Retina (tissue), 1 donor: ENCODE data around the gene KCNAB1.
"Not testable (repeated sequence)": the region's sequence is repeated elsewhere in the genome, so short reads cannot be mapped to it uniquely, and the experiment has no call there.

Experiments
- DNase-seq: peaks from one replicate; pipeline ENCODE4 v3.0.0-alpha.2; 2016

KCNAB1 gene

DNA sequence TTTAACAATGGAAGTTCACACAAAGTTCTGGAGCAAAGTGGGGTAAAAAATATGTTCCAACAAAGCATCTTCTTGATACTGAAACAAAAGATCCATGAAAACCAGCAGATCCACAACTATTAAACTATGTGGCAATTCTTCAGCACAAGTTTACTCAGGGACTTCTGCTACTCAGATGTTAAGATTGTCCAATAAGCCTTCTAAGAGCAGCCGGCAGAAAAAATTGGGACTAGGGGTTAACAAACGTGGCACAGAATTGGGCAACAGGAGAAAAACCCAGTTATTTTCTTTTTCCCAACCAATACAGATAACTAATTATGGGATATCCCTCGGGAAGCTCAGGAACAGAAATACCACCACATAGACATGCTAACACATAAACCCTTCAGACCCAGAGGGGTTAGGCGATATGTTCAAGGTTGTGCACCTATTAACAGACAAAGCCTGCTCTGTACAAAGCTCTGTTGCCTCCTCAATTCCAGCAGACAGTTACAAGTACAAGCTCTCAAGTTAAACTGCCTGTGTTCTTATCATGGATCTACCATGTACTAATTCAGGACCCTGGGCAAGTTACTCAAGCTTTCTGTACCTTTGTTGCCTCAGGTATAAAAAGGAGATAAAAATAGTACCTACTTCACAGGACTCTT lies 427.8 kb downstream of the KCNAB1 start:
- DNase-seq, result no peak

DNA sequence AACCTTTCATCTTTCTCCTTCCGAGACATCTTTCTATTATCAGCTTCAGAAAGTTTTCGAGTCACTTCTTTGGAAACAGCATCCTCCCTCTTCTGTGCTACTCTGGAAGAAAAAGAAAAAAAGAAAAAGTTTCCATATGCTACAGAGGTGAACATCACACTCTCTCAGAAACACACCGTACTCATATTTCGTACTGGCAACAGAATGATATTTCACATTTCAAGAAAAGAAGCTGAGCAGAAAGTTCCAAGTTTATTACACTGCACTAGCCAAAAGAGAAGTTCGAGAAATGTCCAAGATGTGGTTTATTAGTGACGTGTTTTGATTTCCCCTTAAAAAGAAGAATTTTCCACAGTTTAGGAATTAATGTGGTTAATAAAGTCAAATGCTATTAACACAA lies 428.5 kb downstream of the KCNAB1 start:
- no peak for DNase-seq

DNA sequence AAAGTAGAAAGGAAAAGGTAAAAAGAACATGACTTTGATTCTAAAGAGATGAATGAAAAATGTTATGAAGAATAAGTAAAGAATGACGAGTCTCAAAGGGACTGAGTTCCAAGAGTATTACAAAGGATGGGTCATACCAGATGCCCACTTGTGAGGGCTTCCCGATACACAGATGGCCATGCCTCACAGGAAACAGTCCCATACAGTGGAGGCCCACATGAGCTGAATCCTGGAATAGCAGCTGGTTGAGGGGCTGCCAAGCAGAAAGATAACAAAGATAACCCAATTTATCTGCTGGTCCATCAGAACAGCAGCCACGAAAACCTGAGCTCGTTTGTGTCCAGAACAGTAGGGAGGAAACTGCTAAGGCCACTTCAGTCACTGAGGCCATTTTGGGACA lies 430.9 kb downstream of the KCNAB1 start:
- DNase-seq, result no peak

DNA sequence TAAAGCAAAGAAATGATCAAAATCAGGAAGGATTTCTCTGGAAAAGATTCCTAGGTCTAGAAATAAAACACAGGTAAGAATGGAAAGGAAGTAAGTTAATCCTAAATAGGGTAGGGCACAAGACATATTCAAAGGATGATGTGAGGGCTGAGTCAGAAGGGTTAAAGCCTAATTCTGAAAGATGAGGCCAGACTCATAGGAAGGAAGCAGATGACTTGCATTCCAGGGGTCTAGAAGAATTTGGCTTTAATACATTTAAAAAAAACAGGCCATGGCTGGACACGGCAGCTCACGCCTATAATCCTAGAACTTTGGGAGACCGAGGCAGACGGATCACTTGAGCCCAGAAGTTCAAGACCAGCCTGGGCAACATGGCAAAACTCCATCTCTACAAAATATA lies 431.4 kb downstream of the KCNAB1 start:
- DNase-seq, result no peak

DNA sequence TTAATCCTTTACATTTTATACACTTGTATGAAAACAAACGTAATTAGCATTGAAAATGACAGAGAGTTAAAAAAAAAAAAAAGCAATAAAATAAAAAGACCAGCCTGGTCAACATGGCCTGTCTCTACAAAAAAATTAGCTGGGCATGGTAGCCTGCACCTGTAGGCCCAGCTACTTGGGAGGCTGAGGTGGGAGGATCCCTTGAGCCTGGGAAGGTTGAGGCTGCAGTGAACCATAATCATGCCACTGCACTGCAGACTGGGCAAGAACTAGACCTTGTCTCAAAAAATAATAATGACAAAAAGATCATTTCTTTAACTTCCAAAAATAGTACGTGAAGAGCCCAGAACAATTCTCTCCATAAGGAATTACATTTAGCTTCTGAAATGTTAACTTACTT lies 432.6 kb downstream of the KCNAB1 start:
- DNase-seq, result no peak

DNA sequence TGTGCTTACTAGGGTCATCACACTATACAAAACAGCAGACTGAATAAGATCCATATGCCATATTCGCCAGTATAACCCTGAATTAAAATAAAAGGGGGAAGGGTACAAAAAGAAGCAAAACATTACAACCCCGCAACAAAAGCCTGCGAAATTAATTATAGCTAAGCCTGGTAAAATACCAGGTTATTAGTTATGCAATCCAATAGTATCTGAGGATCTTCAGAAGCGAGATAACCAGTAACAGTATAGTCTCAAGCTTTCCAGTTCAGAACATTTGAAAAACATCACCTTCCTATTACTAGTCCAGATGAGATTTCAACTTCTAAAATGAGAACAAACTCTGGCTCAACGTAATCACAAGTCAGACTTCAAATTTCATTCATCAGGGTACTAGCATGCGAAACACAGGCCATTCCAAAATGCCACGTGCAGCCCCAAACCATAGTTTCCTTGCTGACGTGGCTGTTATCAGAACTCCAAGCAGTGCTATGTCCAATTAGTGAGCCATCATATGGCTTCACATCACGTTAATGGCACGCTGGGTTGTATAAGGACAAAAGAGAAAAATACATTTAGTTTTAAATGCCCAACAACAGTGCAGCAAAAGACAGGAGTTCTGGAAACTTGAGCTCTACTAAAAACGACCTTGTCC lies 433.5 kb downstream of the KCNAB1 start:
- peak; percentile 19 for DNase-seq

DNA sequence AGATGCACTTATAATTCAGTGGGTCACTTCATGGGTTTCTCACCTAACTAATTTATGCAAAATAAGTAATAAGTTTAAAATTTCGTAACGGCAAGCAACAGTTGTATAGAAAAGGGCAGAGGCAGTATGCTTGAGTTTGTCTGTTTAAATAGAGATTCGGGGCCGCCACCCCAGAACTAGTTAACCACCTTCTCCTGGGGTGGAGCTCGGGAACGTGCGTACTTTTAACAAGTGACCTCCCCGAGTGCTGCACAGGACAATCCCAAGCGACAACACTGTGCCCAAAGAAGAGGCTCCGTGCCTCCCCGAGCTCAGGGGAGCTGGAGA lies 434.1 kb downstream of the KCNAB1 start:
- DNase-seq, result no peak

DNA sequence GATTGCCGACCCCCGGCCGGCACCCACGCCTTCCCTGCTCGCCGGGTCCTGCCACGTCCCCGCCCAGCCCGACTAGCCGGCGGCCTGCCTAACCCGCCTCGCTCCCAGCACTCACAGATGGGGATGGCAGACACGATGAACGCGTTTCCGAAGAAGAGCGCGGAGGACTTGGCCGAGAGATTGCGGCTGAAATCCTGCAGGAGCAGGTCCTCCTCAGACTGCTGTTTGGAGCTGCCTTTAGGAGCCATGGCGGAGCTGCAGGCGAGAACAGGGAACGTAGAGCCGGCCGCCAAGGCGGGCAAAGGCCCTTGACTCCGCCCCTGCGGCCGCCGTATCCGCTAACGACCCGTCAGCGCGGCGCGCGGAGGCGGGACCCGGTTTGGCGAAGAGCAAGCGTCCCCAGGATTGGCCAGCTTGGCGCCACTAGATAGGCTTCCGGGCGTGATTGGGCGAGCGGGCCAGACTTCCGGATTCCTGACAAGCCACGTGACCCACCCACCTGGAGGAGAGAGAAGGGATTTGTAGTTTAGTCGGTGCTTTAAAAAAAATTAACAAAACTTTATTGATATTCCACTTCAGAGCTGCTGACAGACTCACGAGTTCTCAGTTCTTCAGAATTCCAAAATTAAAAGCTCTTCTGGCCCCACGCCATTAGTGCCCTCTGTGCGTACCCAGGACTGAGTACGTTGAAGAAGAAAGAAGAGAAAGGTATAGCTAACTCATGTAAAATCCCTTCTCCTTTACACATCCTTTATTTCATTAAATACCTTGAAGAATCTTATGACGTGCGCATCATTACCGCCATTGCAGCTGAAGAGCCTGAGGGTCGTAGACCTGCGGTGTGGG lies 434.7 kb downstream of the KCNAB1 start, which contains the start of gene SSR3:
TSS of gene SSR3 (minus strand) at position 276 of the 846 bp plus-strand sequence. CDS start at position 248, 28 bp downstream.
- peak; percentile 97 for DNase-seq

DNA sequence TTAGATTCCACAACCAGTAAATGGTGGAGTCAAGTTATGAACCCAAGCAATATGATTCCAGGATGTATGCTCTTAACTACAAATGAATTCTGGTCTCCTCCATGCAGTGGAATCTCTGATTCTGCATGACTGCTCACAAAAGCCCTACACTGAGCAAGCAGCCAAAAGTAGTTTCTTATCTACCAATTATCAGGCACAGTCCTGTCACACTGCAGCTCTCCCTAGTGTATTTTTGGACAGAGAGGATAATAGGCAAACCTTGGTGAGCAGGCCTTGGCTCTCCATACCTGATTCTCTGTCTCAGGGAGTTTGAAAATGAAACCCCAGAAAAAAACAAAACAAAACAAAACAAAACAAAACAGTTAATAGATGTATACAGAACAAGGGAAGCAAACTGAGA lies 438.0 kb downstream of the KCNAB1 start:
- no peak for DNase-seq

DNA sequence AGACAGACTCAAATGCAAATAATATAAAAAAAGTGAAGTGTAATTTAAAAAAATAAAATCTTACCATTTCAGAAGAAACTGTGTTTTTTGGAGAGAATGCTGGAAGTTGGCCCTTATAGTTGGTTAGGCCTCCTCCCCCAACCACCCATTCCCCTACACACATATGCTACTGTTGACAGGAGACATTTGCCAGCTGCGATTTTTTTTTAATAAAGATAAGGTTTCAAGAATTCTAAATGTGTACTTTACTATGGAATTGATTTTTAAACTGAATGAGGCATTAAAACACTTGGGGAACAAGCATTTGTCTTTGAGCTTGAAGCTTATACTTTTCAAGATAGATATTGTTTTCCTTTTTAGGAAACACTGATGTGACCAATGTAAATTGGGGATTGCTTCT lies 438.9 kb downstream of the KCNAB1 start:
- no peak for DNase-seq

DNA sequence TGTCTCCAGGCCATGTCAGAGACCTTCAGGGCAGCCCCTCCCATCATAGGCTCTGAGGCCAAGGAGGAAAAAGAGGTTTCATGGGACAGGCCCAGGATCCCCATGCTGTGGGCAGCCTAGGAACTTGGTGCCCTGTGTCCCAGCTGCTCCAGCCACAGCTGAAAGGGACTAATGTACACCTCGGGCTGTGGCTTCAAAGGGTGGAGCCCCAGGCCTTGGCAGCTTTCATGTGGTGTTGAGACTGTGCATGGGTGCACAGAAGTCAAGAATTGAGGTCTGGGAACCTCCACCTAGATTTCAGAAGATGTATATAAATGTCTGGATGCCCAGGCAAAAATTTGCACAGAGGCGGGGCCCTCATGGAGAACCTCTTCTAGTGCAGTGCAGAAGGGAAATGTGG lies 441.2 kb downstream of the KCNAB1 start:
- DNase-seq, result no peak

DNA sequence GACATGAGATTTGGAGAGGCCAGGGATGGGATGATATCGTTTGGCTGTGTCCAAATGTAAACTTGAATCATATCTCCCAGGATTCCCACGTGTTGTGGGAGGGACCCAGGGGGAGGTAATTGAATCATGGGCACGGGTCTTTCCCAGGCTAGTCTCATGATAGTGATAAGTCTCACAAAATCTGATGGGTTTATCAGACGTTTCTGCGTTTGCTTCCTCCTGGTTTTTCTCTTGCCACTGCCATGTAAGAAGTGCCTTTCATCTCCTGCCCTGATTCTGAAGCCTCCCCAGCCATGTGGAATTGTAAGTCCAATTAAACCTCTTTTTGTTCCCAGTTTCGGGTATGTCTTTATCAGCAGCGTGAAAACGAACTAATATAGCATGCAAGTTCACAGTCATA lies 442.1 kb downstream of the KCNAB1 start:
- DNase-seq, result not testable (repeated sequence)

DNA sequence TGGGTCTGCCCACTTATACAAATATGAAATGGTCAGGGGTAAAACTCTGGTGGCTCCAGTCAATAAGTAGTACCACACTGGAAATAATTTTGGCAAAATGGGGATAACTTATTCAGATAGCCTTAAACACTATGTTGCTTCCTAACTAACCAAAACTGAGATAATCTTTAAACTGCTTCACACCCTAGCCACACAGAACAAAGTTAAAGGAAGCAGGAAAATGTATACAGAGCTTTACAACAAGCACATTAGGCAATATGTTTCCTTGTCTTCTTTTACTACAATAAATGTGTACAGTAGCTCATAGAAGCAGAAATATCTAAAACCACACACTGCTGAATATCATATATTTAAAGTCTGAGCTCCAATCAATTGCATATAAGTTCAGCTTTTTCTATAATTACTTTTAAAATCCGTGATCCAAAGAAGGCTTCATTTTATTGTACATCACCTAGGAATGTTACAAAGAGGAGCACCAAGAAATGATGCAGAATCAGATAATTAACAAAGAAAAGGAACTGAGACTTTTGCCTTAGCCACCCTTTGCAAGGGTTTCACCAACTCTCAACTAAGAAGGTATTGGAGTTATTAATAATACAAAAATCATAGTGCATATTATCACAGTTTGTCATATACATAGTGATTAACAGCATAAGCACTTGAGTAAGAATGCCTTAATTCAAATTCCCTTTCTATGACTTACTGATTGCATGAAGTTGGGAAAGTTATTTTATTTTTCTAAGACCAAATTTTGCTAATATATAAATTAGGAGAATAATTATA lies 443.7 kb downstream of the KCNAB1 start:
- no peak for DNase-seq

DNA sequence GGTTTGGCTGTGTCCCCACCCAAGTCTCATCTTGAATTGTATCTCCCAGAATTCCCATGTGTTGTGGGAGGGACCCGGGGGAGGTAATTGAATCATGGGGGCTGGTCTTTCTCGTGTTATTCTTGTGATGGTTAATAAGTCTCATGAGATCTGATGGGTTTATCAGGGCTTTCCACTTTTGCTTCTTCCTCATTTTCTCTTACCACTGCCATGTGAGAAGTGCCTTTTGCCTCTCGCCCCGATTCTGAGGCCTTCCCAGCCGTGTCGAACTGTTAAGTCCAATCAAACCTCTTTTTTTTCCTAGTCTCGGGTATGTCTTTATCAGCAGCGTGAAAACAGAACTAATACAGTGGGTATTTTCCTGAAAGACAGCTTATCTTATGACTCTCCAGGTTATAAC lies 448.6 kb downstream of the KCNAB1 start:
- not testable (repeated sequence) for DNase-seq

DNA sequence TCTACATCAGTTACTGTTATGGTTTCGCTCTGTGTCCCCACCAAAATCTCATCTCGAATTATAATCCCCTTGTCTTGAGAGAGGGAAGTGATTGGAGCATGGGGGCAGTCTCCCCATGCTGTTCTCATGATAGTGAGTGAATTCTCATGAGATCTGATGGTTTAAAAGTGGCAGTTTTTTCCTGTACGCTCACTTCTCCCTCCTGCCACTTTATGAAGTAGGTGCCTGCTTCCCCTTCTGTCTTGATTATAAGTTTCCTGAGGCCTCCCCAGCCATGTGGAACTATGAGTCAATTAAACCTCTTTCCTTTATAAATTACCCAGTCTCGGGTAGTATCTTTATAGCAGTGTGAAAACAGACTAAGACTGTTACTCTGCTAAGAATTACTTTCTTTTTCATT lies 449.5 kb downstream of the KCNAB1 start:
- DNase-seq, result not testable (repeated sequence)

DNA sequence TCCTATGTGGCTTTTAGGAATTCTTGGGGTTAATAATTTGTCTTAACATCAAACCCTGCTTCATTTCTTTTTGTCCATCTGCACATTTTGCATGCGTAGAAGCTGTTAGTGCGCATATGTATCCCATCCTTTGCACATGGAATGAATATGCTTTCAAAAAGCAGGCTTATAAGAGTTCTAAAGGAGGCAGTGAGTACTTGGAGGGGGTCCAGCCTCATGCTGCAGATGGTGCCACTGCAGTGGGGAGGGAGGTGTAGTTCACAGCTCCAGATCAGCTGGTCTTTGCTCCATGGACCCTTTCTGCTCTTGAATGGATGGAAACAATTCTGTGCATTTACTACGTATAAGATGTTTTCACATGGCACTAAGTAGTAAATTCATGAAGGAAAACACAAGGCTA lies 455.3 kb downstream of the KCNAB1 start:
- no peak for DNase-seq

DNA sequence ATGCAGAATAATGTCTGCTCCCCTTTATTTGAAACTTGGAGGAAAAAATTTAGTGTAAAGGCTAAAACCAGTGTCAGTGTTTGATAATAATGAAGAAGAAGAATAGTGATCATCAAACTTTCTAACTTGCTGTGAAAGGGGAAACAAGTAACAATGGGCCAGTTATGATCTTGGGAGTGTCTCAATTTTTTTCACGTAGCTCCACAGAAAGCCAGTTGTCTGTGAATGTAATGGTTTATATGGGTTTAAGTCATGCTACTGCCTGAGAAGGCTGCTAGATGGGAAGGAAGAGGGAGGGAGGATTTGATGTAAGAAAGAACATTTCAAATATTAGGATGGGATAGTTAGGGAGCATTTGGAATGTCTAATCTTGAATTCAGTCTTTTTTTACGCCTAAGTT lies 455.7 kb downstream of the KCNAB1 start:
- DNase-seq, result no peak

DNA sequence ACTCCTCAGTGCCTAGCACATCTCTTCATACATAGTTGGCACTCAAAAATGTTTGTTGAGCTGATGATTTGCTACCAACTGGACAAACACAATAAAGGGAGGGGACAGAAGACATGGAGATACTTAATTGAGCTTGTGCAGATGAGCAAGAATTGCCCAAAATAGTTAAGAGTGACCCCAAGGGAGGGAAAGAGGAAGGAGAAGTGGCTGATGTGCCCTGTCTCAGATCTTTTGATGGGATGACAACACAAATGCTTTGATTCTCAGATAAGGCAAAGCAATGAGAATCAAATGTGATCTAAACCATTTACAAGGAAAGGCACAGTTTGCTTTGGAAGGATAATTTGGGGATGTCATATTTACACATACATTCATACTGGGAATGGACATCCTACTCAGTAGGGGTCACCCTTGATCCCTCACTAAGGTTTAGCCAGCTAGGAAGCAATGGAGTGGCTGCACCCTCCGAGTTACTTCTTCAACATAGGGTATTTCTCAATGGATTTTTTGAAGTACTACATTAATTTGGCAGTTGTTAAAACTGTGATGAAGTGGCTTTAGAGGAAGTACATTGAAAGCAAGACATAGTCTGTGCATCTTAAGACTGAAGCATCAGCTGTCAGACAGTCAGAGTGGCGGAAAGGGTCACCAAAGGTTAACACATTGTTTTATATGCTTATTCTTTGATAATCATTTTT lies 456.4 kb downstream of the KCNAB1 start:
- DNase-seq, result no peak

DNA sequence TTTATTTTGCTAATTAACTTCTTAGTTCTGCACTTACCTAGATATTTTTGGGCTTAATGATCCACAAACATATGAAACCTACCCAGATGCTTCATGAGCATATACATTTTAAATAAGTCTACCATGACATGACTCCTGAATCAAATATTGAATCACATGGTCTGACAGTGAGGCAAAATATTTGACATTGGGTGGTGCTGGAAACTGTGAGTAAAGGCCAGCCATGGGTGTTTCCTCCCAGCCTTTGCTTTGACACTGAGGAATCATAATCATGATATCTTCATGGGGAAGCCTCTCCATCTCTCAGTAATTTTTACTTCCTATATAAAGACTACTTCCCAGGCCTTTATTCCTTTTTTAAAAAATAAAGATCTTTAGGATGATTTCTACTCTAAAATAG lies 457.4 kb downstream of the KCNAB1 start:
- no peak for DNase-seq

DNA sequence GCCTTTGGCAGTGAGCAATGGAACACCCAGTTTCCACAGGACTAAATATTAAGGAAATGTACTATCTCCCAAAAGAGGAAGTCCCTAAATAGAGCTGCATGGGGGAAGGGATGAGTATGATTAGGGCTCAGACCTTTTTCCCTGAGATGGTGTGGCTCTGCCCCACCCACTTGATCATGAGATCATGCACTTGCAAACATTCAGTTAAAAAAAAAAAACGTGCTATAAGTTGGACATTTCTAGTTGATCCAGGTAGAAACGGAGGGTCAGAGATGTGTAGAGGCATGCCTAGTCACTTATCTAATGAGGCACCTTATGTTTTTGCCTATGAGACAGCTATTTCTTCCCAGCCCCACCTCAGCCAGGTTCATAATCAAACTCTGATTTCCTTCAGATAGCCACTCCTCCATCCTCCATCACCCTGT lies 459.1 kb downstream of the KCNAB1 start:
- no peak for DNase-seq

DNA sequence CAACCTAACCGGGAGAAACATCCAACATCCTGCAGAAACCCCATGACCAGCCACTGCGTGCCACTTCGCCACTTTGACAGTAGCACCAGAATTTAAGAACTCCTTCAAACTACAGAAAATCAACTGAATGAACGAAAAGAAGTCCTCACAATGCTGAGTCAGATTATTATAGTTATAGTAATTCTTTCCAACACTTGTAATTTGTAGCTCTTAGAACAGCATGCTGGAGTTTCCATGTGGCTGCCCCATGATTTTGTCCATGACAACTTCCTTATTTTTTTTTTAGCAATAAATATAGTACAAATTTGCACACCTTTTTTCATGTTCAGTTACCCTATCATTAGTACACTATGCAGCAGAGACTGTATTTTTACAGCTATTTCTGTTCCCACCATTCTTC lies 460.7 kb downstream of the KCNAB1 start:
- DNase-seq, result no peak

DNA sequence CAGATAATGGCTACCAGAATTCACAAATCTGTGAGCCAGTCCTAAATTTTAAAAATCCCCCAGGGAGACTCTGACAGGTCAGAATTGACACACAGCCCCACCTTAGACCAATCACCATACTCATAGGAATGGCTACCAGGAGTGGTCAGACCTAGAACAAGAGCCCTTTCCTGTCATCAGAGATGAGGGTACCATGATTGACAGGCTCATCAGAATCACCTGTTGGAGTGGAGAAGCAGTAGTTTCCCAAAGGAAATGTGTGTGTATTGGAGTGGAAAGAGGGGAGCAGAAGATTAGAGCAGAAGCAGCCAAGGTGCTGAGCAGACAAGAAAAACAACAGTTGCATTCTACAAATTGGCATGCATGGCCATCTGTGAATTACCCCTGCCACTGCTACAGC lies 461.6 kb downstream of the KCNAB1 start:
- DNase-seq, result no peak
